CD8-positive, alpha-beta memory T cell (primary cell): ENCODE measurements around the gene CLEC10A. TPM values are rescaled to one million over a fixed set of nuclear protein-coding genes. Genes with fewer than 3 reads are reported as not detected.

Source experiments
- CTCF ChIA-PET: fragments of 350-600 bp; sonication (Branson Sonifier 250); formaldehyde crosslinking; loops from one replicate; lab custom pipeline; 2021; ENCODE audit warnings: antibody characterized with exemption; lab: Charles Lee
- POLR2A ChIA-PET: fragments of 350-600 bp; sonication (Branson Sonifier 250); formaldehyde crosslinking; loops from one replicate; lab custom pipeline; 2021; ENCODE audit warnings: antibody characterized with exemption; lab: Charles Lee
- DNase-seq, 5 donors: peaks; one replicate each; pipeline versions ENCODE4 v3.0.0 to v3.0.0-alpha.2; 2020 to 2022; ENCODE audit warnings: mixed read lengths in 1 of 5
- H3K27ac ChIP-seq: one replicate; pipeline ENCODE4 v1.7.0; 2013; ENCODE audit warnings: low read depth, mild to moderate bottlenecking, low read length, moderate library complexity
- H3K27me3 ChIP-seq: 2 replicates; pipeline ENCODE4 v1.7.0; 2013; ENCODE audit warnings: low read length, mild to moderate bottlenecking; ENCODE audit not compliant: insufficient read depth, poor library complexity, severe bottlenecking
- H3K36me3 ChIP-seq: 2 replicates; pipeline ENCODE4 v1.7.0; 2013; ENCODE audit warnings: mild to moderate bottlenecking, low read length, moderate library complexity; ENCODE audit not compliant: insufficient read depth
- H3K4me1 ChIP-seq: 2 replicates; pipeline ENCODE4 v1.7.0; 2013; ENCODE audit warnings: mild to moderate bottlenecking, low read length, moderate library complexity; ENCODE audit not compliant: insufficient read depth
- H3K4me3 ChIP-seq: 2 replicates; pipeline ENCODE4 v1.7.0; 2013; ENCODE audit warnings: mild to moderate bottlenecking, low read length
- H3K9me3 ChIP-seq: 2 replicates; pipeline ENCODE4 v1.7.0; 2013; ENCODE audit warnings: mild to moderate bottlenecking, low read length
- H3K27ac Mint-ChIP-seq, 8 donors: one replicate each; pipeline ENCODE4 v1.8.0; 2020 to 2021; ENCODE audit warnings: mixed read lengths in 8 of 8, mild to moderate bottlenecking in 6 of 8, inconsistent platforms in 3 of 8, moderate library complexity in 3 of 8
- H3K27me3 Mint-ChIP-seq, 2 donors: one replicate each; pipeline ENCODE4 v1.8.0; 2020 to 2021; ENCODE audit warnings: mixed read lengths in 2 of 2, mild to moderate bottlenecking in 1 of 2, moderate library complexity in 1 of 2
- H3K36me3 Mint-ChIP-seq, 3 donors: one replicate each; pipeline ENCODE4 v1.8.0; 2020 to 2021; ENCODE audit warnings: mixed read lengths in 3 of 3, inconsistent platforms in 1 of 3, mild to moderate bottlenecking in 1 of 3
- H3K4me1 Mint-ChIP-seq, 3 donors: one replicate each; pipeline ENCODE4 v1.8.0; 2020 to 2021; ENCODE audit warnings: mixed read lengths in 3 of 3, inconsistent platforms in 1 of 3, mild to moderate bottlenecking in 1 of 3
- H3K4me3 Mint-ChIP-seq, 7 donors: one replicate each; pipeline ENCODE4 v1.8.0; 2020 to 2021; ENCODE audit warnings: mixed read lengths in 7 of 7, mild to moderate bottlenecking in 6 of 7, moderate library complexity in 4 of 7, inconsistent platforms in 2 of 7
- H3K9me3 Mint-ChIP-seq, 5 donors: one replicate each; pipeline ENCODE4 v1.8.0; 2020 to 2022; ENCODE audit warnings: mixed read lengths in 5 of 5, mild to moderate bottlenecking in 3 of 5, moderate library complexity in 2 of 5, inconsistent platforms in 1 of 5
- polyA plus RNA-seq: library from polyadenylated mRNA; unstranded; fragments of 300-500 nt; fragmentation: Illumina TruSeq; gene quantifications from one replicate; pipeline ENCODE4 v1.2.3, GENCODE V29; 2021
- total RNA-seq, 2 experiments: library from RNA; stranded (reverse); gene quantifications; one replicate each; pipeline ENCODE4 v1.2.3, GENCODE V29; 2021

CLEC10A gene
- total and polyA plus RNA-seq, 3 experiments from 2014 or later, result 0.33 to 0.42 TPM; not detected in 1

- Mint-ChIP-seq H3K36me3 (peaks cover 0 to 6% (median 0%) of the 10 kb centered on the region in 3 donors), H3K27ac (peak overlapping the region in 5 of 8 donors; percentile 8 to 96 (median 67)), H3K4me3 (peak overlapping the region in 2 of 7 donors; percentile 42 to 76), H3K4me1 (peaks cover 35 to 62% (median 42%) of the 10 kb centered on the region in 3 donors), H3K27me3 (no peaks in the 10 kb centered on the region), H3K9me3 (no peaks in the 10 kb centered on the region)
- DNase-seq, result no peak
- no peaks in the 10 kb centered on the region for H3K27me3 ChIP-seq
- CTCF ChIA-PET, result interaction anchor here (1.9 to 10.0 kb wide), 2 partner anchors 19 to 96 kb away, joined by 4 to 169 read pairs; no protein-coding TSS in a partner anchor
- H3K9me3 ChIP-seq, result no peaks in the 10 kb centered on the region
- H3K4me1 ChIP-seq, result peaks cover 32% of the 10 kb centered on the region
- H3K36me3 ChIP-seq, result no peaks in the 10 kb centered on the region
- H3K4me3 ChIP-seq, result no peak overlapping the region
- POLR2A ChIA-PET, result no interaction called here
- H3K27ac ChIP-seq, result no peak overlapping the region
Observed at GRCh38 chr17:7039832-7040231, 40.2 kb downstream of the CLEC10A start.

GRCh38 chr17:7038025-7038862 lies 41.8 kb downstream of the CLEC10A start:
- Histone ChIP-seq H3K27me3 (no peaks in the 10 kb centered on the region), H3K9me3 (no peaks in the 10 kb centered on the region), H3K36me3 (no peaks in the 10 kb centered on the region), H3K4me1 (peaks cover 44% of the 10 kb centered on the region), H3K27ac (no peak overlapping the region), H3K4me3 (no peak overlapping the region)
- Mint-ChIP-seq H3K9me3 (no peaks in the 10 kb centered on the region), H3K36me3 (peaks cover 0 to 6% (median 0%) of the 10 kb centered on the region in 3 donors), H3K27ac (peak overlapping the region in 5 of 8 donors; percentile 35 to 93 (median 56)), H3K4me1 (peaks cover 42 to 69% (median 56%) of the 10 kb centered on the region in 3 donors), H3K4me3 (peak overlapping the region in 5 of 7 donors; percentile 5 to 84 (median 60)), H3K27me3 (no peaks in the 10 kb centered on the region)
- CTCF ChIA-PET, result interaction anchor here (1.0 to 10.0 kb wide), 5 partner anchors 17 to 123 kb away, joined by 3 to 169 read pairs (median 4); no protein-coding TSS in a partner anchor
- no peak for DNase-seq
- POLR2A ChIA-PET, result interaction anchor here (0.7 kb wide), 1 partner anchor 885 kb away, joined by 3 read pairs; no protein-coding TSS in a partner anchor

GRCh38 chr17:7035591-7036368 lies 44.3 kb downstream of the CLEC10A start, which contains the start of gene SLC16A13:
TSS of gene SLC16A13 (plus strand) at chr17:7036015. CDS start at chr17:7036383, 368 bp downstream.
- H3K27ac Mint-ChIP-seq, result peak within 1 kb of the TSS; percentile 95 to 99 (median 98)
- peaks cover 45 to 65% (median 52%) of the 10 kb centered on the region in 3 donors for H3K4me1 Mint-ChIP-seq
- Histone ChIP-seq H3K27ac (peak within 1 kb of the TSS; percentile 98), H3K9me3 (no peaks in the 10 kb centered on the region), H3K36me3 (no peaks in the 10 kb centered on the region), H3K4me3 (peak within 1 kb of the TSS; percentile 99), H3K27me3 (no peaks in the 10 kb centered on the region), H3K4me1 (peaks cover 52% of the 10 kb centered on the region)
- DNase-seq, result peak; percentile 96 to 99 (median 98)
- peak within 1 kb of the TSS; percentile 86 to 98 (median 94) for H3K4me3 Mint-ChIP-seq
- ChIA-PET POLR2A (interaction anchor here (0.5 to 1.6 kb wide), 16 partner anchors 9 to 1175 kb away, joined by 3 to 21 read pairs (median 4); partner anchors contain the start of genes ACADVL, AURKB, DLG4 and DVL2), CTCF (interaction anchor here (0.7 to 3.3 kb wide), 12 partner anchors 10 to 192 kb away, joined by 3 to 14 read pairs (median 4); partner anchors contain the start of gene BCL6B)
- peaks cover 0 to 2% (median 0%) of the 10 kb centered on the region in 5 donors for H3K9me3 Mint-ChIP-seq
- H3K27me3 Mint-ChIP-seq, result no peaks in the 10 kb centered on the region
- H3K36me3 Mint-ChIP-seq, result peaks cover 0 to 6% (median 0%) of the 10 kb centered on the region in 3 donors

GRCh38 chr17:7034955-7035590 lies 45.0 kb downstream of the CLEC10A start:
- no peaks in the 10 kb centered on the region for H3K27me3 ChIP-seq
- Mint-ChIP-seq H3K27me3 (no peaks in the 10 kb centered on the region), H3K4me1 (peaks cover 52 to 72% (median 55%) of the 10 kb centered on the region in 3 donors), H3K36me3 (peaks cover 0 to 6% (median 0%) of the 10 kb centered on the region in 3 donors), H3K9me3 (peaks cover 0 to 2% (median 0%) of the 10 kb centered on the region in 5 donors), H3K4me3 (peak overlapping the region; percentile 86 to 98 (median 94)), H3K27ac (peak overlapping the region; percentile 95 to 99 (median 98))
- CTCF ChIA-PET, result interaction anchor here (0.7 to 3.3 kb wide), 11 partner anchors 10 to 192 kb away, joined by 3 to 14 read pairs (median 5); partner anchors contain the start of gene BCL6B
- POLR2A ChIA-PET, result interaction anchor here (0.5 to 1.6 kb wide), 14 partner anchors 11 to 1175 kb away, joined by 3 to 21 read pairs (median 4); partner anchors contain the start of genes ACADVL, AURKB, DLG4 and DVL2
- H3K36me3 ChIP-seq, result no peaks in the 10 kb centered on the region
- H3K4me3 ChIP-seq, result peak overlapping the region; percentile 99
- peak overlapping the region; percentile 98 for H3K27ac ChIP-seq
- H3K9me3 ChIP-seq, result no peaks in the 10 kb centered on the region
- peak in 4 of 5 donors; percentile 32 to 67 (median 65) for DNase-seq
- peaks cover 58% of the 10 kb centered on the region for H3K4me1 ChIP-seq

GRCh38 chr17:7029659-7030058 lies 50.4 kb downstream of the CLEC10A start:
- no peaks in the 10 kb centered on the region for H3K36me3 ChIP-seq
- Mint-ChIP-seq H3K9me3 (peaks cover 0 to 2% (median 0%) of the 10 kb centered on the region in 5 donors), H3K4me1 (peaks cover 37 to 45% (median 38%) of the 10 kb centered on the region in 3 donors), H3K27me3 (no peaks in the 10 kb centered on the region), H3K27ac (peak overlapping the region in 7 of 8 donors; percentile 47 to 88 (median 78)), H3K36me3 (no peaks in the 10 kb centered on the region), H3K4me3 (peak overlapping the region; percentile 53 to 82 (median 62))
- no peaks in the 10 kb centered on the region for H3K27me3 ChIP-seq
- peak overlapping the region; percentile 59 for H3K4me3 ChIP-seq
- POLR2A ChIA-PET, result no interaction called here
- H3K9me3 ChIP-seq, result no peaks in the 10 kb centered on the region
- peaks cover 52% of the 10 kb centered on the region for H3K4me1 ChIP-seq
- CTCF ChIA-PET, result interaction anchor here (1.6 kb wide), 1 partner anchor 16 kb away, joined by 3 read pairs; no protein-coding TSS in a partner anchor
- DNase-seq, result peak in 2 of 5 donors; percentile 29 to 39
- H3K27ac ChIP-seq, result no peak overlapping the region

- peak overlapping the region in 2 of 7 donors; percentile 62 to 64 for H3K4me3 Mint-ChIP-seq
- Histone ChIP-seq H3K4me1 (peaks cover 48% of the 10 kb centered on the region), H3K9me3 (no peaks in the 10 kb centered on the region), H3K4me3 (no peak overlapping the region), H3K27me3 (no peaks in the 10 kb centered on the region), H3K36me3 (no peaks in the 10 kb centered on the region), H3K27ac (no peak overlapping the region)
- H3K4me1 Mint-ChIP-seq, result peaks cover 32 to 45% (median 35%) of the 10 kb centered on the region in 3 donors
- DNase-seq, result no peak
- no peaks in the 10 kb centered on the region for H3K27me3 Mint-ChIP-seq
- no peaks in the 10 kb centered on the region for H3K36me3 Mint-ChIP-seq
- ChIA-PET CTCF (interaction anchor here (1.6 kb wide), 1 partner anchor 17 kb away, joined by 3 read pairs; no protein-coding TSS in a partner anchor), POLR2A (no interaction called here)
- H3K9me3 Mint-ChIP-seq, result peaks cover 0 to 2% (median 0%) of the 10 kb centered on the region in 5 donors
- H3K27ac Mint-ChIP-seq, result peak overlapping the region in 4 of 8 donors; percentile 15 to 73 (median 32)
Observed at GRCh38 chr17:7029096-7029495, 51.0 kb downstream of the CLEC10A start.
